GM23338 (cell line): ENCODE measurements around the gene L3MBTL4. TPM values are rescaled to one million over a fixed set of nuclear protein-coding genes. Genes with fewer than 3 reads are reported as not detected.

Experiments used
- ATAC-seq: fragments of 200-7000 bp; cut with Tn5 transposase; 3 replicates; pipeline ENCODE4 v1.9.1; 2020
- DNase-seq: peaks from one replicate; pipeline ENCODE4 v3.0.0-alpha.2; 2015; ENCODE audit warnings: low spot score
- H2AFZ ChIP-seq: fragments of 200-600 bp; sonication (generic); 2 replicates; pipeline ENCODE4 v1.8.0; 2016; ENCODE audit warnings: antibody characterized with exemption, mild to moderate bottlenecking, moderate library complexity
- H3F3A ChIP-seq: fragments of 200-600 bp; sonication (generic); replicated peaks from 2 replicates; pipeline ENCODE4 v1.8.0; 2017; ENCODE audit warnings: antibody characterized with exemption, mixed run types, low read depth
- H3K27ac ChIP-seq: fragments of 200-600 bp; sonication (generic); 2 replicates; pipeline ENCODE4 v1.6.1; 2016; ENCODE audit warnings: low read depth
- H3K27me3 ChIP-seq: fragments of 200-600 bp; sonication (generic); 2 replicates; pipeline ENCODE4 v1.8.0; 2016; ENCODE audit warnings: mild to moderate bottlenecking, mixed run types, moderate library complexity; ENCODE audit not compliant: insufficient read depth
- H3K36me3 ChIP-seq: fragments of 200-600 bp; sonication (generic); 2 replicates; pipeline ENCODE4 v1.8.0; 2016; ENCODE audit warnings: mild to moderate bottlenecking; ENCODE audit not compliant: insufficient read depth
- H3K4me1 ChIP-seq: fragments of 200-600 bp; sonication (generic); 2 replicates; pipeline ENCODE4 v1.8.0; 2016; ENCODE audit warnings: mild to moderate bottlenecking, moderate library complexity; ENCODE audit not compliant: insufficient read depth
- H3K4me2 ChIP-seq: fragments of 200-600 bp; sonication (generic); 2 replicates; pipeline ENCODE4 v1.7.1; 2017; ENCODE audit warnings: mixed run types
- H3K4me3 ChIP-seq: fragments of 200-600 bp; sonication (generic); 2 replicates; pipeline ENCODE4 v1.6.1; 2016; ENCODE audit warnings: mixed run types
- H3K79me2 ChIP-seq: fragments of 200-600 bp; sonication (generic); replicated peaks from 2 replicates; pipeline ENCODE4 v1.8.0; 2017; ENCODE audit warnings: mild to moderate bottlenecking; ENCODE audit not compliant: insufficient read depth
- H3K9me2 ChIP-seq: fragments of 200-600 bp; sonication (generic); 2 replicates; pipeline ENCODE4 v1.8.0; 2017; ENCODE audit not compliant: insufficient read depth
- H4K20me1 ChIP-seq: fragments of 200-600 bp; sonication (generic); replicated peaks from 2 replicates; pipeline ENCODE4 v1.8.0; 2017; ENCODE audit warnings: mild to moderate bottlenecking; ENCODE audit not compliant: insufficient read depth
- H3K27ac Mint-ChIP-seq: 2 replicates; pipeline ENCODE4 v1.8.0; 2020; ENCODE audit warnings: inconsistent platforms, mild to moderate bottlenecking, moderate library complexity, mixed read lengths
- H3K27me3 Mint-ChIP-seq: 3 replicates; pipeline ENCODE4 v1.8.0; 2022; ENCODE audit warnings: low read depth, mild to moderate bottlenecking, moderate library complexity, mixed read lengths, inconsistent platforms; ENCODE audit not compliant: insufficient read depth, poor library complexity
- H3K36me3 Mint-ChIP-seq: 3 replicates; pipeline ENCODE4 v1.8.0; 2021; ENCODE audit warnings: low read depth, mild to moderate bottlenecking, inconsistent platforms, moderate library complexity, mixed read lengths
- H3K4me1 Mint-ChIP-seq: 3 replicates; pipeline ENCODE4 v1.8.0; 2020; ENCODE audit warnings: mild to moderate bottlenecking, inconsistent platforms, mixed read lengths
- H3K4me3 Mint-ChIP-seq: 3 replicates; pipeline ENCODE4 v1.8.0; 2021; ENCODE audit warnings: moderate library complexity, mild to moderate bottlenecking, inconsistent platforms, mixed read lengths
- H3K9me3 Mint-ChIP-seq: 3 replicates; pipeline ENCODE4 v1.8.0; 2020; ENCODE audit warnings: moderate library complexity, mild to moderate bottlenecking, inconsistent platforms, mixed read lengths
- CREB1 ChIP-seq: fragments of 250-450 bp; sonication (Bioruptor Pico); IDR thresholded peaks from 2 replicates; pipeline ENCODE4 v1.5.0; 2020; ENCODE audit warnings: low read depth, mild to moderate bottlenecking, moderate library complexity
- CTCF ChIP-seq, 2 experiments: fragments of 200-600 bp in 1 of 2; sonication (generic) in 1 of 2; conservative IDR thresholded peaks; 2 replicates each; pipeline versions ENCODE4 v1.5.1 to v1.6.1; 2016 to 2017; ENCODE audit warnings: antibody characterized with exemption in 2 of 2, low read depth in 2 of 2, mild to moderate bottlenecking in 2 of 2, moderate library complexity in 1 of 2
- ETS1 ChIP-seq: IDR thresholded peaks from 2 replicates; pipeline ENCODE4 v1.6.1; 2016; ENCODE audit warnings: antibody characterized with exemption
- EZH2 ChIP-seq: fragments of 200-600 bp; sonication (generic); IDR thresholded peaks from one replicate; pipeline ENCODE4 v1.8.0; 2017; ENCODE audit warnings: antibody characterized with exemption, mild to moderate bottlenecking, low read depth; ENCODE audit not compliant: unreplicated experiment
- EZH2phosphoT487 ChIP-seq: fragments of 200-600 bp; sonication (generic); IDR thresholded peaks from one replicate; pipeline ENCODE4 v1.8.1; 2018; ENCODE audit warnings: antibody characterized with exemption; ENCODE audit not compliant: unreplicated experiment
- JUNB ChIP-seq: IDR thresholded peaks from one replicate; pipeline ENCODE4 v1.6.1; 2016; ENCODE audit warnings: antibody characterized with exemption; ENCODE audit not compliant: unreplicated experiment
- NANOG ChIP-seq: IDR thresholded peaks from 2 replicates; pipeline ENCODE4 v1.6.1; 2016; ENCODE audit warnings: antibody characterized with exemption, borderline replicate concordance
- POLR2AphosphoS5 ChIP-seq: IDR thresholded peaks from 2 replicates; pipeline ENCODE4 v1.6.1; 2016; ENCODE audit warnings: antibody characterized with exemption, low read depth
- STAT1 ChIP-seq: IDR thresholded peaks from one replicate; pipeline ENCODE4 v1.6.1; 2016; ENCODE audit warnings: antibody characterized with exemption; ENCODE audit not compliant: unreplicated experiment
- ZNF114 ChIP-seq: fragments of 250-450 bp; sonication (Bioruptor Pico); IDR thresholded peaks from 2 replicates; pipeline ENCODE4 v1.5.0; 2020; ENCODE audit warnings: mild to moderate bottlenecking, moderate library complexity
- ZNF331 ChIP-seq: fragments of 250-450 bp; sonication (Bioruptor Pico); IDR thresholded peaks from 2 replicates; pipeline ENCODE4 v1.5.0; 2020; ENCODE audit warnings: low read depth, mild to moderate bottlenecking, moderate library complexity
- polyA plus RNA-seq: library from polyadenylated mRNA; unstranded; fragments of >200 nt; fragmentation: Nextera tagmentation; extraction: Ambion mirVana; gene quantifications from 2 replicates; pipeline ENCODE4 v1.2.1, GENCODE V29; 2016
- total RNA-seq: library from RNA; depleted of rRNA; stranded (reverse); fragments of >200 nt; shearing (Covaris generic); gene quantifications from 2 replicates; pipeline ENCODE4 v1.2.3, GENCODE V29; 2014
- TF ChIP-seq, protein P1 (sequence below): IDR thresholded peaks from one replicate; pipeline ENCODE4 v1.6.1; 2018; ENCODE audit warnings: antibody characterized with exemption; ENCODE audit not compliant: unreplicated experiment

The L3MBTL4 gene
- total and polyA plus RNA-seq, 2 experiments from 2014 or later = 0.48 to 2.8 TPM

DNA sequence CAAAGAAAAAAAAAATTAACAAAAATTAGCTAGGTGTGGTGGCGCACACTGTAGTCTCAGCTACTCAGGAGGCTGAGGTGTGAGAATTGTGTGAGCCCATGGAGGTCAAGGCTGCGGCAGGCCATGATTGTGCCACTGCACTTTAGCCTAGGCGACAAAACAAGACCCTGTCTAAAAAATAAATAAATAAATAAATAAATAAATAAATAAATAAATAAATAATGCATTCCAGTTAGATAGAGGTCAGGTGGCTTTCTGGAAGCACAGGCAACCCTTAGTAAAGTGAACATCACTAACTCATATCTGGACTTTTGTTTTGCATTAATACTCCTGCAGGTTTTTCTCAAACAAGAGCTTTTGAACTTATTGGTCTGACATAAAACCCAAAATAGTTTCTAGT, 206.8 kb downstream of the L3MBTL4 start (continued):
- TF ChIP-seq ZNF114 = no peak

GRCh38 chr18:6207116-6207515, 207.6 kb downstream of the L3MBTL4 start:
- H3K36me3 ChIP-seq = no peaks in the 10 kb centered on the region
- H3K9me2 ChIP-seq = peaks cover 3% of the 10 kb centered on the region; the same call in 1 of the 2 replicates
- H3K27me3 Mint-ChIP-seq = no peaks in the 10 kb centered on the region
- no peaks in the 10 kb centered on the region for H3K79me2 ChIP-seq
- no peak overlapping the region for H3K4me3 ChIP-seq
- no peak overlapping the region for H3K27ac ChIP-seq
- no peaks in the 10 kb centered on the region for H3F3A ChIP-seq
- no peaks in the 10 kb centered on the region for H3K27me3 ChIP-seq
- no peak overlapping the region for H3K27ac Mint-ChIP-seq
- no peaks in the 10 kb centered on the region for H3K9me3 Mint-ChIP-seq
- DNase-seq (peak; percentile 15), ATAC-seq (no peak)
- H3K4me3 Mint-ChIP-seq = no peak overlapping the region
- no peaks in the 10 kb centered on the region for H4K20me1 ChIP-seq
- peak overlapping the region; percentile 60; the same call in 1 of the 2 replicates for H2AFZ ChIP-seq
- no peaks in the 10 kb centered on the region for H3K4me1 ChIP-seq
- no peak overlapping the region for H3K4me2 ChIP-seq
- H3K36me3 Mint-ChIP-seq = no peaks in the 10 kb centered on the region
- TF ChIP-seq CTCF (conservative IDR thresholded peaks at IDR 0.05; ENCODE audit: low read depth in 2 of 2) (no peak), JUNB (no peak), NANOG (no peak), EZH2phosphoT487 (no peak), ETS1 (no peak), STAT1 (no peak), EZH2 (no peak), CREB1 (CRISPR knock-in tag) (no peak), POLR2AphosphoS5 (no peak), ZNF331 (CRISPR knock-in tag) (no peak)
- TF ChIP-seq, protein P1, sequence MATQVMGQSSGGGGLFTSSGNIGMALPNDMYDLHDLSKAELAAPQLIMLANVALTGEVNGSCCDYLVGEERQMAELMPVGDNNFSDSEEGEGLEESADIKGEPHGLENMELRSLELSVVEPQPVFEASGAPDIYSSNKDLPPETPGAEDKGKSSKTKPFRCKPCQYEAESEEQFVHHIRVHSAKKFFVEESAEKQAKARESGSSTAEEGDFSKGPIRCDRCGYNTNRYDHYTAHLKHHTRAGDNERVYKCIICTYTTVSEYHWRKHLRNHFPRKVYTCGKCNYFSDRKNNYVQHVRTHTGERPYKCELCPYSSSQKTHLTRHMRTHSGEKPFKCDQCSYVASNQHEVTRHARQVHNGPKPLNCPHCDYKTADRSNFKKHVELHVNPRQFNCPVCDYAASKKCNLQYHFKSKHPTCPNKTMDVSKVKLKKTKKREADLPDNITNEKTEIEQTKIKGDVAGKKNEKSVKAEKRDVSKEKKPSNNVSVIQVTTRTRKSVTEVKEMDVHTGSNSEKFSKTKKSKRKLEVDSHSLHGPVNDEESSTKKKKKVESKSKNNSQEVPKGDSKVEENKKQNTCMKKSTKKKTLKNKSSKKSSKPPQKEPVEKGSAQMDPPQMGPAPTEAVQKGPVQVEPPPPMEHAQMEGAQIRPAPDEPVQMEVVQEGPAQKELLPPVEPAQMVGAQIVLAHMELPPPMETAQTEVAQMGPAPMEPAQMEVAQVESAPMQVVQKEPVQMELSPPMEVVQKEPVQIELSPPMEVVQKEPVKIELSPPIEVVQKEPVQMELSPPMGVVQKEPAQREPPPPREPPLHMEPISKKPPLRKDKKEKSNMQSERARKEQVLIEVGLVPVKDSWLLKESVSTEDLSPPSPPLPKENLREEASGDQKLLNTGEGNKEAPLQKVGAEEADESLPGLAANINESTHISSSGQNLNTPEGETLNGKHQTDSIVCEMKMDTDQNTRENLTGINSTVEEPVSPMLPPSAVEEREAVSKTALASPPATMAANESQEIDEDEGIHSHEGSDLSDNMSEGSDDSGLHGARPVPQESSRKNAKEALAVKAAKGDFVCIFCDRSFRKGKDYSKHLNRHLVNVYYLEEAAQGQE = no peak
- H3K4me1 Mint-ChIP-seq = peaks cover 6% of the 10 kb centered on the region
